ENCODE measurements around the gene TSC1. TPM values are rescaled to one million over a fixed set of nuclear protein-coding genes. Genes with fewer than 3 reads are reported as not detected.
A peak's percentile ranks its signal among the peaks of the same experiment; 100 is the strongest.
"Not testable (repeated sequence)": the region's sequence is repeated elsewhere in the genome, so short reads cannot be mapped to it uniquely, and the experiment has no call there.

TSC1 gene
- total RNA-seq, 1 donor = 68.4 TPM

DNA sequence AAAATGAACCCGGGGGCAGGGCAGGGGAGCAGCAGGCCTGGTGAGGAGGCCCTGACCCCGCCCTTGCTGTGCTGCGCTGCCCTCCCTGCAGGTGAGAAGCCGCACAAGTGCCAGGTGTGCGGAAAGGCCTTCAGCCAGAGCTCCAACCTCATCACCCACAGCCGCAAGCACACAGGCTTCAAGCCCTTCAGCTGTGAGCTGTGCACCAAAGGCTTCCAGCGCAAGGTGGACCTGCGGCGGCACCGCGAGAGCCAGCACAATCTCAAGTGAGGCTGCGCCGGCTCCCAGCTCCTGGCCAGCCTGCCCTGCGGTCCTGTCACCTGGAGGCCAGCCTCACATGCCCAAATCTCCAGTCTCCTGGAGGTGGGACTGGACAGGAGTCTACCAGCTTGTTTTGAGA lies 46.4 kb upstream of the TSC1 start:
- Histone ChIP-seq H3K4me1 (ENCODE audit: insufficient read depth, low read length) (no peaks in the 10 kb centered on the region), H3K79me2 (ENCODE audit: insufficient read depth, low read length) (no peaks in the 10 kb centered on the region), H3K27me3 (ENCODE audit: insufficient read depth, low read length) (peaks cover 47% of the 10 kb centered on the region), H2AFZ (ENCODE audit: low read length) (no peak overlapping the region), H3K36me3 (ENCODE audit: insufficient read depth, low read length) (no peaks in the 10 kb centered on the region), H3K4me2 (ENCODE audit: insufficient read depth, low read length) (no peak overlapping the region), H3K27ac (ENCODE audit: low read depth, low read length) (no peak overlapping the region), H3K4me3 (ENCODE audit: insufficient read depth, low read length) (no peak overlapping the region), H3K9me3 (ENCODE audit: low read depth, low read length) (no peaks in the 10 kb centered on the region), H4K20me1 (ENCODE audit: insufficient read depth, low read length) (no peaks in the 10 kb centered on the region)
- DNase-seq (ENCODE audit: insufficient read length, low spot score, missing footprints) = no peak
- TF ChIP-seq, protein P1, sequence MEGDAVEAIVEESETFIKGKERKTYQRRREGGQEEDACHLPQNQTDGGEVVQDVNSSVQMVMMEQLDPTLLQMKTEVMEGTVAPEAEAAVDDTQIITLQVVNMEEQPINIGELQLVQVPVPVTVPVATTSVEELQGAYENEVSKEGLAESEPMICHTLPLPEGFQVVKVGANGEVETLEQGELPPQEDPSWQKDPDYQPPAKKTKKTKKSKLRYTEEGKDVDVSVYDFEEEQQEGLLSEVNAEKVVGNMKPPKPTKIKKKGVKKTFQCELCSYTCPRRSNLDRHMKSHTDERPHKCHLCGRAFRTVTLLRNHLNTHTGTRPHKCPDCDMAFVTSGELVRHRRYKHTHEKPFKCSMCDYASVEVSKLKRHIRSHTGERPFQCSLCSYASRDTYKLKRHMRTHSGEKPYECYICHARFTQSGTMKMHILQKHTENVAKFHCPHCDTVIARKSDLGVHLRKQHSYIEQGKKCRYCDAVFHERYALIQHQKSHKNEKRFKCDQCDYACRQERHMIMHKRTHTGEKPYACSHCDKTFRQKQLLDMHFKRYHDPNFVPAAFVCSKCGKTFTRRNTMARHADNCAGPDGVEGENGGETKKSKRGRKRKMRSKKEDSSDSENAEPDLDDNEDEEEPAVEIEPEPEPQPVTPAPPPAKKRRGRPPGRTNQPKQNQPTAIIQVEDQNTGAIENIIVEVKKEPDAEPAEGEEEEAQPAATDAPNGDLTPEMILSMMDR (IDR thresholded peaks at IDR 0.05; ENCODE audit: extremely low read depth, low read depth, low read length) = no peak

DNA sequence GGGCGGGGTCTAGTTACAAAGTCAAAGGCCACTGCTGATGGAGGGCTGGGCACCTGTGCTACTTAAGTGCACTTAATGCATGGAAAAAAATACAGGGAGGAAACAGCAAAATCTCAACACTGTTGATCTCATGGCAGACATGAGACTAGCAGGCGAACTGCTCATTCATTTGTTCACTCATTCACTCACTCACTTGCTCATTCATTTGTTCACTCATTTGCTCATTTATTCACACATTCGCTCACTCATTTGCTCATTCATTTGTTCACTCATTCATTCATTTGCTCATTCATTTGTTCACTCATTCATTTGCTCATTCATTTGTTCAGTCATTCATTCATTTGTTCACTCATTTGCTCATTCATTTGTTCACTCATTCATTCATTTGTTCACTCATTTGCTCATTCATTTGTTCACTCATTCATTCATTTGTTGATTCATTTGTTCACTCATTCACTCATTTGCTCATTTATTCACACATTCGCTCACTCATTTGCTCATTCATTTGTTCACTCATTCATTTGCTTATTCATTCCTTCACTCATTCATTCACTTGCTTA lies 45.7 kb upstream of the TSC1 start:
- not testable (repeated sequence) for H3K9me3 ChIP-seq (ENCODE audit: low read depth, low read length); H3K27ac ChIP-seq (ENCODE audit: low read depth, low read length); H3K36me3 ChIP-seq (ENCODE audit: insufficient read depth, low read length); H2AFZ ChIP-seq (ENCODE audit: low read length); H3K79me2 ChIP-seq (ENCODE audit: insufficient read depth, low read length); H4K20me1 ChIP-seq (ENCODE audit: insufficient read depth, low read length); H3K4me3 ChIP-seq (ENCODE audit: insufficient read depth, low read length); H3K4me1 ChIP-seq (ENCODE audit: insufficient read depth, low read length); H3K4me2 ChIP-seq (ENCODE audit: insufficient read depth, low read length)
- H3K27me3 ChIP-seq (ENCODE audit: insufficient read depth, low read length) = peaks cover 51% of the 10 kb centered on the region
- peak; percentile 90 for DNase-seq (ENCODE audit: insufficient read length, low spot score, missing footprints)

DNA sequence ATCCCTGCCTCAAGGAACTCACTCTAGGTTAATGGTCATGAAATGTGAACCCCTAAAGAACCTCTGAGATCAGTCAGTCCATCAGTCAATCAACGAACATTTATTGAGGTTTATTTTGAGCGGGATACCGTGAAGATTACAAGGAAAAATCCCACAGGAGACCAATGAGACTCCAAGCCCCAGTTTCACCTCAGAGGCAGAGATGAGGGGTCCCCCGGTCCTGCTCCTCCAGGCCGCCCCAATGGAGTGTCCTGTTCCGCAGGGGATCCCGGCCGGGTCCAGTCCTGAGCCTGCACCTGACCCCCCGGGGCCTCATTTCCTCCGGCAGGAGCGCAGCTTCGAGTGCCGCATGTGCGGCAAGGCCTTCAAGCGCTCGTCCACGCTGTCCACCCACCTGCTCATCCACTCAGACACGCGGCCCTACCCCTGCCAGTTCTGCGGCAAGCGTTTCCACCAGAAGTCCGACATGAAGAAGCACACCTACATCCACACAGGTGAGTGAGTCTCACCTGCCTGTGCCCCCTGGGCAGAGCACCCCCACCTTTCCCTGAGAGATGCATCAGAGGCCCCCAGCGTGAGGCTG lies 45.1 kb upstream of the TSC1 start:
- no peaks in the 10 kb centered on the region for H3K9me3 ChIP-seq (ENCODE audit: low read depth, low read length)
- peak; percentile 68 for DNase-seq (ENCODE audit: insufficient read length, low spot score, missing footprints)
- no peak overlapping the region for H3K27ac ChIP-seq (ENCODE audit: low read depth, low read length)
- peaks cover 46% of the 10 kb centered on the region for H3K27me3 ChIP-seq (ENCODE audit: insufficient read depth, low read length)
- H3K36me3 ChIP-seq (ENCODE audit: insufficient read depth, low read length) = no peaks in the 10 kb centered on the region
- no peak overlapping the region for H3K4me3 ChIP-seq (ENCODE audit: insufficient read depth, low read length)
- no peaks in the 10 kb centered on the region for H3K79me2 ChIP-seq (ENCODE audit: insufficient read depth, low read length)
- H2AFZ ChIP-seq (ENCODE audit: low read length) = no peak overlapping the region
- H4K20me1 ChIP-seq (ENCODE audit: insufficient read depth, low read length) = no peaks in the 10 kb centered on the region
- no peak overlapping the region for H3K4me2 ChIP-seq (ENCODE audit: insufficient read depth, low read length)
- no peaks in the 10 kb centered on the region for H3K4me1 ChIP-seq (ENCODE audit: insufficient read depth, low read length)
- TF ChIP-seq, protein P1 (IDR thresholded peaks at IDR 0.05; ENCODE audit: extremely low read depth, low read depth, low read length) = no peak

DNA sequence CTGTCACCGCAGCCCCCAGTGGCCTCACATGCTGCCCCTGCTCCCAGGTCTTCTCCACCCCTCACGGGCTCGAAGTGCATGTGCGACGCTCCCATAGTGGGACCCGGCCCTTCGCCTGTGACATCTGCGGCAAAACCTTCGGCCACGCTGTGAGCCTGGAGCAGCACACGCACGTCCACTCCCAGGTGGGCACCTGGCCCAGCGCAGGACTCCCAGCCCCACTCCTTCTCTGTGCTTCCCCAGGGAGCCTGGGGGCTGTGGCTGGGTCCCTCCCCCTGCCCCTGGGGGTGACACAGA lies 44.5 kb upstream of the TSC1 start:
- TF ChIP-seq, protein P1 (IDR thresholded peaks at IDR 0.05; ENCODE audit: extremely low read depth, low read depth, low read length) = no peak
- peak; percentile 78 for DNase-seq (ENCODE audit: insufficient read length, low spot score, missing footprints)
- Histone ChIP-seq H3K4me3 (ENCODE audit: insufficient read depth, low read length) (no peak overlapping the region), H2AFZ (ENCODE audit: low read length) (no peak overlapping the region), H3K36me3 (ENCODE audit: insufficient read depth, low read length) (no peaks in the 10 kb centered on the region), H3K27ac (ENCODE audit: low read depth, low read length) (no peak overlapping the region), H3K79me2 (ENCODE audit: insufficient read depth, low read length) (no peaks in the 10 kb centered on the region), H4K20me1 (ENCODE audit: insufficient read depth, low read length) (no peaks in the 10 kb centered on the region), H3K4me2 (ENCODE audit: insufficient read depth, low read length) (no peak overlapping the region), H3K4me1 (ENCODE audit: insufficient read depth, low read length) (no peaks in the 10 kb centered on the region), H3K27me3 (ENCODE audit: insufficient read depth, low read length) (peaks cover 42% of the 10 kb centered on the region), H3K9me3 (ENCODE audit: low read depth, low read length) (no peaks in the 10 kb centered on the region)

All from osteoblast (primary cell).